ENCODE results near the gene CDAN1.

The CDAN1 gene, protein sequence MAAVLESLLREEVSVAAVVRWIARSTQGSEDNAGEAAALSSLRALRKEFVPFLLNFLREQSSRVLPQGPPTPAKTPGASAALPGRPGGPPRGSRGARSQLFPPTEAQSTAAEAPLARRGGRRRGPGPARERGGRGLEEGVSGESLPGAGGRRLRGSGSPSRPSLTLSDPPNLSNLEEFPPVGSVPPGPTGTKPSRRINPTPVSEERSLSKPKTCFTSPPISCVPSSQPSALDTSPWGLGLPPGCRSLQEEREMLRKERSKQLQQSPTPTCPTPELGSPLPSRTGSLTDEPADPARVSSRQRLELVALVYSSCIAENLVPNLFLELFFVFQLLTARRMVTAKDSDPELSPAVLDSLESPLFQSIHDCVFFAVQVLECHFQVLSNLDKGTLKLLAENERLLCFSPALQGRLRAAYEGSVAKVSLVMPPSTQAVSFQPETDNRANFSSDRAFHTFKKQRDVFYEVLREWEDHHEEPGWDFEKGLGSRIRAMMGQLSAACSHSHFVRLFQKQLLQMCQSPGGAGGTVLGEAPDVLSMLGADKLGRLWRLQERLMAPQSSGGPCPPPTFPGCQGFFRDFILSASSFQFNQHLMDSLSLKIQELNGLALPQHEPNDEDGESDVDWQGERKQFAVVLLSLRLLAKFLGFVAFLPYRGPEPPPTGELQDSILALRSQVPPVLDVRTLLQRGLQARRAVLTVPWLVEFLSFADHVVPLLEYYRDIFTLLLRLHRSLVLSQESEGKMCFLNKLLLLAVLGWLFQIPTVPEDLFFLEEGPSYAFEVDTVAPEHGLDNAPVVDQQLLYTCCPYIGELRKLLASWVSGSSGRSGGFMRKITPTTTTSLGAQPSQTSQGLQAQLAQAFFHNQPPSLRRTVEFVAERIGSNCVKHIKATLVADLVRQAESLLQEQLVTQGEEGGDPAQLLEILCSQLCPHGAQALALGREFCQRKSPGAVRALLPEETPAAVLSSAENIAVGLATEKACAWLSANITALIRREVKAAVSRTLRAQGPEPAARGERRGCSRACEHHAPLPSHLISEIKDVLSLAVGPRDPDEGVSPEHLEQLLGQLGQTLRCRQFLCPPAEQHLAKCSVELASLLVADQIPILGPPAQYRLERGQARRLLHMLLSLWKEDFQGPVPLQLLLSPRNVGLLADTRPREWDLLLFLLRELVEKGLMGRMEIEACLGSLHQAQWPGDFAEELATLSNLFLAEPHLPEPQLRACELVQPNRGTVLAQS

GRCh38 chr15:42736793-42737528 lies at the start of gene CDAN1:
Gene CDAN1, minus strand, starts transcription at chr15:42737128. Its CDS starts 26 bp downstream, at chr15:42737102.
- TF ChIP-seq, protein P1, sequence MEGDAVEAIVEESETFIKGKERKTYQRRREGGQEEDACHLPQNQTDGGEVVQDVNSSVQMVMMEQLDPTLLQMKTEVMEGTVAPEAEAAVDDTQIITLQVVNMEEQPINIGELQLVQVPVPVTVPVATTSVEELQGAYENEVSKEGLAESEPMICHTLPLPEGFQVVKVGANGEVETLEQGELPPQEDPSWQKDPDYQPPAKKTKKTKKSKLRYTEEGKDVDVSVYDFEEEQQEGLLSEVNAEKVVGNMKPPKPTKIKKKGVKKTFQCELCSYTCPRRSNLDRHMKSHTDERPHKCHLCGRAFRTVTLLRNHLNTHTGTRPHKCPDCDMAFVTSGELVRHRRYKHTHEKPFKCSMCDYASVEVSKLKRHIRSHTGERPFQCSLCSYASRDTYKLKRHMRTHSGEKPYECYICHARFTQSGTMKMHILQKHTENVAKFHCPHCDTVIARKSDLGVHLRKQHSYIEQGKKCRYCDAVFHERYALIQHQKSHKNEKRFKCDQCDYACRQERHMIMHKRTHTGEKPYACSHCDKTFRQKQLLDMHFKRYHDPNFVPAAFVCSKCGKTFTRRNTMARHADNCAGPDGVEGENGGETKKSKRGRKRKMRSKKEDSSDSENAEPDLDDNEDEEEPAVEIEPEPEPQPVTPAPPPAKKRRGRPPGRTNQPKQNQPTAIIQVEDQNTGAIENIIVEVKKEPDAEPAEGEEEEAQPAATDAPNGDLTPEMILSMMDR (IDR thresholded peaks at IDR 0.05; ENCODE audit: low read depth, low read length, missing control alignments) = no peak
- peak; percentile 28 for DNase-seq (ENCODE audit: low read depth)
- peak within 1 kb of the TSS; percentile 63 for H3K4me3 ChIP-seq (ENCODE audit: low read depth, low read length)
- in situ Hi-C loops (cut with HindIII; ENCODE audit: low sequenced_read_pairs) = no loop called here

DNA sequence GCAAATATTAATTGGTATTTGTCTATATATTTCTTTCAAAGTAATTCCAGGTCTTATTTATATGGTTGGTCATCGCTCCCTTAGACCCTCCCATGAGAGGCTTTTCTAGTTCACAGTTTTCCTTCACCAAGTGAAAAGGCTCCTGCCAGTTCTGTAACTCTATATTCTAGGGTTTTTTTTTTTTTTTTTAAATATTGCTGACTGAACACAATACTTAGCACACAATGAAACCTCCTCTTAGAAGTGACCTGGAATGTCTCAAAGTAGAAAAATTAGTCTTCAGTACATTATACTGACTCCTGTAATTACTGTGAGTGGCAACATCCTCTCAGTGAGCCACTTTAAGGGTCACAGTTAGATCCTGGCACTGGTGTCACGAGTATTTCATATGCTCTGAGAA lies 48.6 kb upstream of the CDAN1 start:
- TF ChIP-seq, protein P1 (IDR thresholded peaks at IDR 0.05; ENCODE audit: low read depth, low read length, missing control alignments) = no peak
- H3K4me3 ChIP-seq (ENCODE audit: low read depth, low read length) = no peak overlapping the region
- no peak for DNase-seq (ENCODE audit: low read depth)
- in situ Hi-C loops (cut with HindIII; ENCODE audit: low sequenced_read_pairs) = no loop called here

DNA sequence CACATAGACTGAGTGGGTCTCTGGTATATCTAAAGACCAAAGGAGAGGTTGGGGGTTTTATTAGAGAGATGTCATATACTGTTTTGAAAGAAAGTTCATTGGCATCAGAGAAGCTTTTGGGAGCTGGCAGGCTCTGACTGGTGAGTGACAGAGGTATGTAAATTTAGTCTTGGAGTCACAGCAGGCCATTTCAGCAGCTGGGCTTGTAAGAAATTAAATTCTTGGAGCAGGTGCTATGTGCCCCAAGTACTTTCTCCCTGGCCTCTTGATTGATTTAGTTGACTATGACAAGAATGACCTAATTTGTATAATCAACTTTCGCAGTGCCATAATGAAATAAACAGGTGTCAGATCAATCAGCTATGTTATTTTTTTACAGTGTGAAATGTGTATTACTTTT lies 47.8 kb upstream of the CDAN1 start:
- no peak overlapping the region for H3K4me3 ChIP-seq (ENCODE audit: low read depth, low read length)
- in situ Hi-C loops (cut with HindIII; ENCODE audit: low sequenced_read_pairs) = no loop called here
- DNase-seq (ENCODE audit: low read depth) = no peak
- TF ChIP-seq, protein P1 (IDR thresholded peaks at IDR 0.05; ENCODE audit: low read depth, low read length, missing control alignments) = no peak

DNA sequence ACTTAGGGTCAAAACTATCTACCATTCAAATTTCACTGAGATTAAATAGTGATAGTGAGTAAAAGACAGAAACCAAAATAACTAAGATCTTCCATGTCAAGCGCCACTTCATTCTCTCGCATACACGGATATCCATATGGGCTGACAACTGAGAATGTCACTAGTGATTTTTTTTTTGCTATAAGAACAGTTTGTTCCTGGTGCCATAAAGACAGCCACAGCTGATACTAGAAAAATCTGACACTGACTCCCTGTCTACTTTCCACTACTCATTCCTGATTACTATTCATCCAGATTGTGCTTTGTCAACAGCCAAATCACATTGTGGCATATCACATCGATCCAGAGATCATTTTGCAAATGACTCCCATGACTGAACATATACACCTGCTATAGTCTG lies 45.8 kb upstream of the CDAN1 start:
- TF ChIP-seq, protein P1 (IDR thresholded peaks at IDR 0.05; ENCODE audit: low read depth, low read length, missing control alignments) = no peak
- H3K4me3 ChIP-seq (ENCODE audit: low read depth, low read length) = no peak overlapping the region
- in situ Hi-C loops (cut with HindIII; ENCODE audit: low sequenced_read_pairs) = no loop called here
- no peak for DNase-seq (ENCODE audit: low read depth)

GRCh38 chr15:42775416-42775815 lies 38.5 kb upstream of the CDAN1 start:
- TF ChIP-seq, protein P1 (IDR thresholded peaks at IDR 0.05; ENCODE audit: low read depth, low read length, missing control alignments) = no peak
- H3K4me3 ChIP-seq (ENCODE audit: low read depth, low read length) = no peak overlapping the region
- DNase-seq (ENCODE audit: low read depth) = no peak
- in situ Hi-C loops (cut with HindIII; ENCODE audit: low sequenced_read_pairs) = no loop called here
